Erythroblast (primary cell): ENCODE data around the gene TTLL8.

Source experiments
- GATA1 ChIP-seq: IDR thresholded peaks from 2 replicates; pipeline ENCODE4 v1.6.1; 2011; ENCODE audit warnings: low read depth, mild to moderate bottlenecking, control low read depth, low read length, moderate library complexity
- POLR2A ChIP-seq: IDR thresholded peaks from 2 replicates; pipeline ENCODE4 v1.6.1; 2011; ENCODE audit warnings: mild to moderate bottlenecking, low read length

GRCh38 chr22:49986325-49986724 is 71.8 kb downstream of the TTLL8 start:
- TF ChIP-seq POLR2A (no peak), GATA1 (no peak)
